HL-60/S4 treated with phorbol 12-myristate 13-acetate at 8.2 ng/mL for 4 days and 3 days (cell line): ENCODE results near the gene GTF3A.
"Not testable (repeated sequence)": the region's sequence is repeated elsewhere in the genome, so short reads cannot be mapped to it uniquely, and the experiment has no call there.

Source experiments
- in situ Hi-C: fragments of 300-500 bp; cut with MboI; formaldehyde crosslinking; loops from 2 replicates; pipeline ENCODE4 v1.15.0; 2022; ENCODE audit warnings: low sequenced_read_pairs

The GTF3A gene

DNA sequence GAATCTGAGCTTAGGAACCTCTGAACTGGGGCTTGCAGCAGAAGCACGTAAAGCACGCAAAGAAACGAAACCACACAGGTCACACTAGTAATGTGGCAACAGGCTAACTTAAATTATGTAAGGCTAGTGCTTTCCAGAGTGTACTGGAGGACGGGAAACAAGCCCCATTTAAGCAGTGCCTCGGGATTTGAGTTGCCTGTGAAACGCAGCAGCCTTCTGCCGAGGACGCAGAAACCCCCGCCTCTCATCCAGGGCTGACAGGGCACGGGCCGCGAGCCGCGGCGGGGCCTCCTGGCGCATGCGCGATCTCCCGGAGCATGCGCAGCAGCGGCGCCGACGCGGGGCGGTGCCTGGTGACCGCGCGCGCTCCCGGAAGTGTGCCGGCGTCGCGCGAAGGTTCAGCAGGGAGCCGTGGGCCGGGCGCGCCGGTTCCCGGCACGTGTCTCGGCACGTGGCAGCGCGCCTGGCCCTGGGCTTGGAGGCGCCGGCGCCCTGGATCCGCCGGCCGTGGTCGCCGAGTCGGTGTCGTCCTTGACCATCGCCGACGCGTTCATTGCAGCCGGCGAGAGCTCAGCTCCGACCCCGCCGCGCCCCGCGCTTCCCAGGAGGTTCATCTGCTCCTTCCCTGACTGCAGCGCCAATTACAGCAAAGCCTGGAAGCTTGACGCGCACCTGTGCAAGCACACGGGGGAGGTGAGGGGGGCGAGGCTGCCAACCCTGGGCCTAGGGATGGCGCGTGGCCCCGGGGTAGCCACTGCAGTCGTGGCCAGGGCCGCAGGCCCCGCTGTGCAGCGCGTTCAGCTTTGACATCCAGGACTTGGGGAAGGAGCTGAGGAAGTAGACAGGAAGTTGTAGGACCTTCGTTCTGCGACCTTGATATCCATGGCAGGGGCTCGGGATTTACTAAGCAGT lies at the start of gene GTF3A:
Gene GTF3A, plus strand, starts transcription at position 374 of the 912 bp plus-strand sequence.
- in situ Hi-C loops, result no loop called here

DNA sequence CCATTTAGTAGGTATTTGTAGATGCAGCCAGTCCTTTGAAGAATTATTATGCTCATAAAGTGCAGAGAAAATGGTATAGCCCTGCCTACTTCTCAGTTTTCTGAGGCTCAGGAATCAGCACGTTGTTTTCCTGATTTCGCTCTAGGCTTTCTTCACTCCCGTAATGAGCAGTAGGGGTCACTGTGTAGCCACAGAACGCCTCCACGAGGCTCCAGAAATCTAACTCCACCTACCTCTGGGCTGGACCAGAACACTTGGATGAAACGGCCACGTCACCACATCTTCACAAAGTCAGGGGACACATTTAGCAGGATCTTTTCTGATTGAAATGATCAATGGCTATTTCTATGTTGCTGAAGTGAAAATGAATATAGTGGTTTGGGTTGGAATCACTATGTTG lies 49.8 kb upstream of the GTF3A start:
- in situ Hi-C loops, result loop anchor here (25.0 kb wide), 2 partner anchors 463 to 588 kb away; partner anchors contain the start of gene CDX2

DNA sequence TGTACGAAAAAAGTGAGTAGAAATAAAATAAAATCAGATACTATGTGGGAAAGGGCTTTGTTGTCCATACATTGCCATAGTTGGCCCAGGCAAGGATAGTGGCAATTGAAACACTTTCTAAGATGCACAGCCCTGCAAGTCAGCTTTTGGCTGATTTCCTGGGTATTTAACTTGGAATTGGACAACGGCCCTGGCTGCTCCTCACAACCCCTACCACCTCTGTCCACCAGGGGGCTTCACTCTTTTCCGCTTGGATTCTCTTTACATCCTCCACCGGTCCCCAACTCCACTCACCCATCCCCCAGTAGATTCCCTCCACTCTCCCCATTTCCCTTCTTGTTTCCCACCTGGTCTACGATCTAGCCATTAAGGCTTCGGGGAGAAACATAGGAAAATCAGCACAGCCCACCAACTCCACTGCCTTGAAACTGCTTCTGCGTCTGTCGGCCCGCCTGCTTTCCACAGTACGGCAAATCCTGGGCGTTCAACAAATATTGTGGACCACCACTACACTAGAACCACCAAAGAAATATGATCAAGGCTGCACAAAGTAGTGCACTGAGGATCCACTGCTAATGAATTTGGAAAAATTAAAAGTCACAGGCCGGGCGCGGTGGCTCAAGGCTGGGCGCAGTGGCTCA lies 48.6 kb upstream of the GTF3A start:
- in situ Hi-C loops, result loop anchor here (25.0 kb wide), 1 partner anchor 586 kb away; the partner anchor contains the start of gene CDX2

DNA sequence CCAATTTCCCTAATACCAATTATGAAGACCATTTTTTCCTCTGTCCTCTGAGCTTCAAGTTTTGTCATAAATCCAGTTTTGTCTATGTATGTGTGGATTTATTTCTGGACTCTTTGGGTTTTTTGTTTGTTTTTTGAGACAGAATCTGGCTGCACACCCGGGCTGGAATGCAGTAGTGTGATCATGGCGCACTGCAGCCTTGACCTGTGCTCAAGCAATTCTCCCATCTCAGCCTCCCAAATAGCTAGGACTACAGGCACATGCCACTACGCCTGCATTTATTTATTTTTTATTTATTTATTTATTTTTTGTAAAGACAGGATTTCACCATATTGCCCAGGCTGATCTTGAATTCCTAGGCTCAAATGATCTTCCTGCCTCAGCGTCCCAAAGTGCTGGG lies 45.3 kb upstream of the GTF3A start:
- in situ Hi-C loops, result loop anchor here (25.0 kb wide), 1 partner anchor 583 kb away; the partner anchor contains the start of gene CDX2

DNA sequence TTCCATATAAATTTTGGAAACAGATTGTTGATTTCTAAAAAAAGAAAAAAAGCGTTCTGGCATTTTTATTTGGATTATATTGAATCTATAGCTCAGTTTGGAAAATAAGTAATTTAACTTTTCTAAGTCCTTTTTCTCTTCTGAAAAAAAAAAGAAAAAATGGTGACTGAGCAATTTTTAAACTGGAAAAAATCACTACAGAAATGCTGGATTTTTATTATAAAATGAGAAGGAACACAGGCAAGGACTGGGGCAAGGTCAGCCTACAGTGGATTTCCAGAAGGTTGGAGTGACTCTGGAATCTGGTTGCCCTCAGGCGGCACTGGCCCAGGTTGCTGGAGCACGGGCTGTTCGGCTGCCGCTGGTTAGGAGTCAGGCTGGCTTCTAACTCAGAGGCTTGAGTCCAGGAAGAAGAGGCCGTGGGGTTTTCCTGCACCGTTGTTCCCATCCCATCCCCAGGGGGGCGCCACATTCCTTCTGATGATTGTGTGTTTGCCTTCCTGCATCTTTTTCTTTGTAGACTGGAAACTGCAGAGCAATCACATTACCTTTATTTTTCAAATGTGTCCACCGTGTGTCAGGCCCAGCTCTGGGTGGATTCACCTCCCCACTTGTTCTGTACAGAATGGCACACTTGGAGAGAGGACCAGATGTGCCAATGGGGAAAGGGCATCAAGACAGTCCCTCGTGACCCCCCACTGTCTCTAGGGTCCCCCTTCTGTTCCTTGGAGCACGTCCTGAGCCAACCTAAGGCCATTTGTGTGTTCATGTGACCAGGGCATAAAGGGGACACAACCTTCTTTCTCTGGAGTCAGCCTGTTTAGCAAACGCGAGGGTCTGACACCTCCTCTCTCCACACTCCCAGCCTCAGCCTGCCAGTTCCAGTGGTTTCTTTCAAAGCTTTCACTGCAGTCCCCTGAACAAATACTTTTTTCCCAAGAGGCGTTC lies 44.5 kb upstream of the GTF3A start:
- in situ Hi-C loops, result loop anchor here (25.0 kb wide), 1 partner anchor 582 kb away; the partner anchor contains the start of gene CDX2

DNA sequence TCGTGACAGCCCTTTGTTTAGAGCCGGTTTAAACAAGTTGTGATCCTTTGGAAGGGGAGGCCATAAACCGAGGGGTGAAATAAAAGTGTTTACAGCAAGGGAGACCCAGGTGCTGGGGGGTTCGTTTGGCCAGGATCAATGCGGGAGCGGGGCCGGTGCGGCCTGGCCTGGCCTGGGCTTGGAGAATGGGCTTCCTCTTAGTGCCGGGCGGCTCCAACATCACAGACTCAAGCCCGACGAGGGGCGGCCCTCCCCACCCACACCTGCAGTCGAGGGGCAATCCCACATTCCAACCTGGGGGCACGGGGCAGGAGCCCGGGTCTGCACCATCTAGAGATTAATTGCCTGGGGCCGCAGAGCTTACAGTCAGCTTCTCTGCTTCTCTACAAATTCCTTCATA lies 42.8 kb upstream of the GTF3A start:
- in situ Hi-C loops, result loop anchor here (25.0 kb wide), 1 partner anchor 581 kb away; the partner anchor contains the start of gene CDX2

DNA sequence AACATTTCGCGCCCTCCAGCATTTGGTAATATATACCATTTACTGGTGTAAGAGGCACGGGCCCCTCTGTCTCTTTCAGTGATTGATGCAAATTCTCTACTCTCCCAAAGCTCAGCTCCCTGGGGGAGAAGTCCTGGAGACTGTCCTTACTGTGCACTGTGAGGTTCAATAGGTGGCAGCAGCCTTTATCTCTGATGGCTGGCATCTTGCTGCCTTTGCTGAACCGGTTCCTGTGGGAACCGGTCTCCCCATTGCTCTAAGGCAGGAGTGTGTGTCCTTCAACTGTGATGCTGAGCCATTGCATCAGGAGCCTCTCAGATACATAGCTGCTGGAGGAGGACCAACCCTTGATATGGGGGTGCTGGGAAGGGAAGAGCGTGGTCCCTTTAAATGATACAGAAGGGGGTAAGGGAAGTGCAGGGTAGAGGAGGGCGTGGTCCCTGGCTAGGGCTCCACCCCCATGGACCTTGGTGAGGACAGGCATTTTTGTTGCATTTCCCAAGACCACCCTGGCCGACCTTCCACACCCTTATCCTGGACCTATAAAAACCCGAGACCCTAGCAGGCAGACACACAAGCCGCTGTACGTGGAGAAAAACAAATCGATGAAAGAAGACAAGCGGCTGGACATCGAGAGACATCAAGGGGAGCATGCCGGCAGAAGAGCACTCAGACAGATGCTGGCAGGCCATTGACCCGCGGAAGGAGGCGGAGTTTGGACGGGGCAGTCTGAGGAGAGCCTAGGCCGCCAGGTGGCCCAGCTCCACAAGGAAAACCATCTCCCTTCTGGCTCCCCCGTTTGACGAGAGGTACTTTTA lies 41.1 kb upstream of the GTF3A start:
- in situ Hi-C loops, result loop anchor here (25.0 kb wide), 1 partner anchor 579 kb away; the partner anchor contains the start of gene CDX2

DNA sequence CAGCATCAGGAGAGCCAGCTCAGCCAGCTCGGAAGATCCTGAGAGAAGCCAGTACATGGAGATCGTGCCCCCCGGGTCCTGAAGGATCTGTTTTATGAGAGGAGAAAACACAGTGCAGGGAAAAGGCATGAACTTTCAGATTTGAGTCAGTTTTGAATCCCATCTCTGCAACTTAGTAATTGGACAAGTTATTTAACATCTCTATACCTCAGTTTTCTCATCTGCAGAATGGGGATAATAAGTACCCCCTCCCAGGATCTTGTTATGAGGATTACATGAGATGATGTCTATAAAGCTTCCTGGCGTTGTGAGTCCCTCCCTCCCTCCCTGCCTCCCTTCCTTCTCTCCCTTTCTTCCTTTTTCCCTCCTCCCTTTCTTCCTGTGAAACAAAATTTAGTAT lies 40.1 kb upstream of the GTF3A start:
- in situ Hi-C loops, result loop anchor here (25.0 kb wide), 1 partner anchor 578 kb away; the partner anchor contains the start of gene CDX2

DNA sequence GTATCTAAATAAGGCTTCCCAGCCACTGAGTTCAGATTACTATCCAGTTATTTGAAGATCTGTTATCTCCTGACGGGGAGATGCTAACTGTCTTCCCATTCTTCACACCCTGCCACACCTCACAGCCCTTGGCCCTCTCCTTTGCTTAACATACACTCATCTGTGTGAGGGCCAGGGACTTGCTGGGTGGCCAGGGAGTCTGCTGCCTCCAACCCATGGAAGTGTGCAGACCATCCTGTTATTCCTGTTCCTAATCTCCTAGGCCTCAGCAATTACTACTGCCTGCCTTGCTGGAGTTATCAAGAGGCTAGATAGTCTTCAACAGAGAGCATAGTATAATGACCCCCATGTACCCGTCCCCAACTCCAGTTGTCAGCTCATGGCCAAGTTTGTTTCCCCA lies 36.2 kb upstream of the GTF3A start:
- in situ Hi-C loops, result loop anchor here (25.0 kb wide), 1 partner anchor 574 kb away; the partner anchor contains the start of gene CDX2

DNA sequence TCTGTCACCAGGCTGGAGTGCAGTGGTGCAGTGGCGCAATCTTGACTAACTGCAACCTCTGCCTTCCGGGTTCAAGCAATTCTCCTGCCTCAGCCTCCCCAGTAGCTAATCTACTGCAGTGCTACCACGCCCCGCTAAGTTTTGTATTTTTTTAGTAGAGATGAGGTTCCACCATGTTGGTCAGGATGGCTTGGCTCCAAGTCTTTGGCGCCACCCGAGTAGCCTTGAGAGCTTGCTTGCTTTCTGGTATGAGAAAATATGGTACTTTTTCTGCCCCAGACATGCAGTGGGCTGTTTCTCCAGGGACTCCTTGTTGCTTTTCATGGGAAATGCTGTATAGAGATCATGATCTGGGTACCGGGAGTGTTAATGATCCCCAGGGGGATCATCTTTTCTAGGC lies 34.5 kb upstream of the GTF3A start:
- in situ Hi-C loops, result loop anchor here (25.0 kb wide), 1 partner anchor 572 kb away; the partner anchor contains the start of gene CDX2

DNA sequence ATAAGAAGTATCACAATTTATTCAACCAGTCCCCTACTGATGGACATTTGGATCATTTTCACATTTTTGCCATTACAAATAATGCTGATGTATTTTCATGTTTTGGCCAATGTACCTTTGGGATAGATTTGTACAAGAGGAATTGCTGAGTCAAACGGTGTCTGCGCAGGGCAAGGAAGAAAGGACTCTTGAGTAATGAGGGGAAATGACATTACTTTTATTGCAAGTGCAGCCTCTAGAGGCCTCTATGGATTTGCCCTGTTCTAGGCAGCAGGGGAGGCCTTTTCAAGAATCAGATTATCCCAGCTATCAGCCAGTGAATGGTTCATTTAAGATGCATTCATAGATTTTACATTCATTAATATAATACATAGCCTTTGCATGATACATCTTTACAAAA lies 32.9 kb upstream of the GTF3A start:
- in situ Hi-C loops, result loop anchor here (25.0 kb wide), 1 partner anchor 571 kb away; the partner anchor contains the start of gene CDX2

DNA sequence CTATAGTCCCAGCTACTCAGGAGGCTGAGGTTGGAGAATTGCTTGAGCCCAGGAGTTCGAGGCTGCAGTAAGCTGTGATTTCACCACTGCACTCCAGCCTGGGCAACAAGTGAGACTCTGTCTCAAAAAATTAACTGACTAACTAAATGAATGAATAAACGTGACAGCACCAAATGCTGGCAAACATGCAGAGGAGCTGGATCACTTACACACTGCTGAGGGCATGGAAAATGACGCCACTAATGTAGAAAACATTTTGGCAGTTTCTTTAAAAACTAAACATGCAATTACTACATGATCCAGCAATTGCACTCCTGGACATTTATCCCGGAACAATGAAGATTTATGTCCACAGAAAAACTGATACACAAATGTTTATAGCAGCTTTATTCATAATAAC lies 31.3 kb upstream of the GTF3A start:
- in situ Hi-C loops, result loop anchor here (25.0 kb wide), 1 partner anchor 569 kb away; the partner anchor contains the start of gene CDX2

DNA sequence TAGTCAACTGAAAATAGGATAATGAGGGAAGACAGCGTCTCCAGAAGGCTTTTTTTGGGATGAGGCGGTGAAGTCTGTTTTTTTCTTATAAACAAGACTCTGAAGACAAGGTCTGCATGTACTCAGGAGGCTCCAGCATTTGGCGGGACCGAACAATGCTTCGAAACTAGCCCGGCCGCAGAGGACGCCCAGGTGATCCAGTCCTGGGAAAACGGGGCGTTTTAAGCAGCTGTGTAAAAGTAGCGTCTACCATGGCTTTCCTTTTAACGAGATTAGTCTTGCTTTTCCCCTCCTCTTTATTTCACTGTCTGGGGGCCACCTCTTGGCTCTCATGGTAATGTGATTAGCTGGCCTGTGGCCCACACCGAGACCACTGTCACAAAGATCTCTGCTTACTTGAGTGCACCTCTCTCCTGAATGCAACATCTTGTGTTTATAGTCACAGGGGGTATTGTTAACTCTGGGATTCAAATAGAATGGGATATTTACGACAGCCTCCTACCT lies 29.4 kb upstream of the GTF3A start:
- in situ Hi-C loops, result loop anchor here (25.0 kb wide), 1 partner anchor 567 kb away; the partner anchor contains the start of gene CDX2

DNA sequence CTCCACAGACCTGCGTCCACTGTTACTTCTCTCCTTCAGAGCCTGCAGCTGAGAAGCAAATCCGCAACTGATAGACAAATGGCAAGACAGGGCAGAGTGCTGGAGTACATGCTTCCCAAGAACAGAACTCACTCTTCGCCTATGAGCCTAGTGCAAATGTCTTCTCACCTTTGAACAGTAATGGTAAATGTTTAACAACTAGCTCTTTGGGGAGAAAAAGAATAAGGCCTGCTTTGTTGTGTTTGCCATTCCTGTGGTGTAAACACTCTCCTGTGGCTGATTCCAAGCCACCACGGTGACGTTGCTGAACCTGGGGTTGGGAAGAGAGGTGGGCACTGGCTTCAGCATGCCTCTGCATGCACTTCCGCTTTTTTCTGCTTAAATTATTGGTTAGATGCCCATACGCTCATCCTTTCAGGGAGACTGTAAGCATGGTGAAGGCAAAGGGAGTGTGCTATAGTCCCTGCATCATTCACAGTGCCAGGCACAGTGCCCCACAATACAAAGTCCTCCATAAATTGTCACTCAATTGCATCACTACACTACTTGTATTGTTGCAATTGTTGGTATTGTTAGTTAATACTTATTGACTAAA lies 28.1 kb upstream of the GTF3A start:
- in situ Hi-C loops, result loop anchor here (25.0 kb wide), 1 partner anchor 566 kb away; the partner anchor contains the start of gene CDX2

DNA sequence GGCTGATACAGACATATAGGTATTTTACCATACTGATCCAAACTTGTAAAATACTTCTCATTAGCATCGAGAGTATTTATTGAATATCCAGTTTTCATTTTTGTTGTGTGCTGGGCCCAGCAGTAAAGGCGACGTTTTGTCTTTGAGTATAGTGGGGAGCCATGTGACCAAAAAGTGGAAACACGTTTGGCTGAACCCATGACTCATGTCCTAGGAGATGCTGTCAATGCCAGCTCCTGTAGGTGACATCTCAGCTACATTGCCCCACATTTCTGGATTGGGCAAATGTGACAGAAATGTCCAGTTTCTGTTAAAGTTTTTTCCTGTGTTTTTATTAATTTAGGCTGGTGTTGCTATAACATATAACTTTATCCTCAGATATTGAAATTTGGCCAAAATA lies 26.1 kb upstream of the GTF3A start:
- in situ Hi-C loops, result loop anchor here (25.0 kb wide), 1 partner anchor 564 kb away; the partner anchor contains the start of gene CDX2

DNA sequence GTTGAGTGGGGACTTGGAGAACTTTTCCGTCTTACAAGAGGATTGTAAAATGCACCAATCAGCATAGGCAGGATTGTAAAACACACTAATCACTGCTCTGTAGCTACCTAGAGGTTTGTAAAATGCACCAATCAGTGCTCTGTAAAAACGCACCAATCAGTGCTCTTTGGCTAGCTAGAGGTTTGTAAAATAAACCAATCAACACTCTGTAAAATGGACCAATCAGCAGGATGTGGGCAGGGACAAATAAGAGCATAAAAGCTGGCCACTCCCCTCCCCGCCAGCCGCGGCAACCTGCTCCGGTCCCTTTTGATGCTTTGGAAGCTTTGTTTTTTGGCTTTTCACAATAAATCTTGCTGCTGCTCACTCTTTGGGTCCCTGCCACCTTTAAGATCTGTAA lies 24.0 kb upstream of the GTF3A start:
- in situ Hi-C loops, result not testable (repeated sequence)

DNA sequence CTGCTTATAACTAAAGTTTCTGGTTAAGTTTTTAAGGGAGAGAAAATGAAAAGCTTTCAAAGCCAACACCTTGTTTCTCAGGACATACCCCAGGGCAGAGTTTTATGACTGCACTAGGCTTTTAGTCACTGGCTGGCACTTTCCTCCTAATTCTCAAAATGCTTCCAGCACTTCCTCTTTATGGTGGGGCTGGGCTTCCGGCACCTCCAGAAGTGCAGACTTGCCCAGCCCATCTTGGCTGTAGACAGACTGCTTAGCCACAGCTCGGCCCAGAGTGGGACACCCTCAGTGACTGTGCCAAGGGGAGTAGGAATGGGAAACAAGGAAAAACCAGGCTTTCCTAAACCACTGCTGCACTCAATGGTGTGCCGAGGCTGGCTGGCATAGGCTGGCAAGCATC lies 23.2 kb upstream of the GTF3A start:
- in situ Hi-C loops, result no loop called here

DNA sequence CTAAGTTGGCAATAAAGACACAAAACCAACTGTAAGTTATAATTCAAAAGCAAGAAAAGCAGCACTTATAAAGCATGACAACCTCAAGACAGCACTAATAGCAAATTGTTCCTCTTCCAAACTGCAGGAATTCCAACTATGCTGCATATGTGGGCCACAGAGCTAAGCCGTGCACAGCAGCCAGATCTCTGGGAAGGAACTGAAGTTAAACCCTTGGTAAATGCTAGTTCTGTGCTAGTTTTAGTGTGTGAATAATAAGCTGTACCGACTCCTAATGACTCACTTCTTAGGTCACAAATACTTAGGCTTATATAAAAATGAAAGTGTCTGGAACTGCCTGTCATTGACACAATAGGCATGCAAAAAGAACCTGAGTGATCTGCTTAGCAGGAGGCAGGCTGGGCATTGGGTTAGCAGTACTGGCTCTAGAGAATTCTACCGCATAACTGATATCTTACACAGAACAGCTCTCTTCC lies 21.2 kb upstream of the GTF3A start:
- in situ Hi-C loops, result no loop called here
